SK-N-SH treated with all-trans-retinoic acid at 6 μM for 48 hours (cell line): ENCODE measurements around the gene GP1BA.

Source experiments
- ATAC-seq: fragments of 200-7000 bp; cut with Tn5 transposase; 3 replicates; pipeline ENCODE4 v1.9.1; 2020; ENCODE audit warnings: mild to moderate bottlenecking, moderate library complexity
- ARNTL ChIP-seq: fragments of 450-650 bp; formaldehyde crosslinking; IDR thresholded peaks from 2 replicates; pipeline ENCODE4 v1.5.0; 2020; ENCODE audit warnings: low read depth, mild to moderate bottlenecking, moderate library complexity, borderline replicate concordance
- BACH2 ChIP-seq: fragments of 250-450 bp; sonication (Bioruptor Pico); IDR thresholded peaks from 2 replicates; pipeline ENCODE4 v1.9.0; 2021; ENCODE audit warnings: mild to moderate bottlenecking, borderline replicate concordance
- CSDC2 ChIP-seq: fragments of 250-450 bp; sonication (Bioruptor Pico); IDR thresholded peaks from 2 replicates; pipeline ENCODE4 v1.5.0; 2020; ENCODE audit warnings: mild to moderate bottlenecking, moderate library complexity
- ESRRG ChIP-seq: fragments of 250-450 bp; sonication (Bioruptor Pico); IDR thresholded peaks from 2 replicates; pipeline ENCODE4 v1.6.1; 2021; ENCODE audit warnings: mild to moderate bottlenecking
- GLIS3 ChIP-seq: fragments of 250-450 bp; sonication (Bioruptor Pico); IDR thresholded peaks from 2 replicates; pipeline ENCODE4 v1.5.0; 2020; ENCODE audit warnings: mild to moderate bottlenecking, moderate library complexity
- ISL1 ChIP-seq: fragments of 250-450 bp; sonication (Bioruptor Pico); IDR thresholded peaks from 2 replicates; pipeline ENCODE4 v2.1.2; 2022; ENCODE audit warnings: mild to moderate bottlenecking, moderate library complexity
- PPARA ChIP-seq: fragments of 250-450 bp; sonication (Bioruptor Pico); IDR thresholded peaks from 2 replicates; pipeline ENCODE4 v1.5.0; 2020; ENCODE audit warnings: mild to moderate bottlenecking, borderline replicate concordance
- RARB ChIP-seq: fragments of 250-450 bp; sonication (Bioruptor Pico); IDR thresholded peaks from 2 replicates; pipeline ENCODE4 v1.8.0; 2021; ENCODE audit warnings: mild to moderate bottlenecking, moderate library complexity
- SNAI2 ChIP-seq: fragments of 250-450 bp; sonication (Bioruptor Pico); IDR thresholded peaks from 2 replicates; pipeline ENCODE4 v1.5.0; 2020; ENCODE audit warnings: mild to moderate bottlenecking, moderate library complexity
- TCF4 ChIP-seq: fragments of 250-450 bp; sonication (Bioruptor Pico); IDR thresholded peaks from 2 replicates; pipeline ENCODE4 v1.8.0; 2021; ENCODE audit warnings: mild to moderate bottlenecking, moderate library complexity, borderline replicate concordance
- TOX ChIP-seq: fragments of 250-450 bp; sonication (Bioruptor Pico); IDR thresholded peaks from 2 replicates; pipeline ENCODE4 v1.8.0; 2021; ENCODE audit warnings: mild to moderate bottlenecking, moderate library complexity, borderline replicate concordance
- ZFP3 ChIP-seq: fragments of 250-450 bp; sonication (Bioruptor Pico); IDR thresholded peaks from 2 replicates; pipeline ENCODE4 v1.5.0; 2020; ENCODE audit warnings: mild to moderate bottlenecking, moderate library complexity
- ZFP30 ChIP-seq: fragments of 450-650 bp; formaldehyde crosslinking; IDR thresholded peaks from 2 replicates; pipeline ENCODE4 v1.5.0; 2022; ENCODE audit warnings: mild to moderate bottlenecking, moderate library complexity
- ZNF565 ChIP-seq: fragments of 450-650 bp; formaldehyde crosslinking; conservative IDR thresholded peaks from 2 replicates; pipeline ENCODE4 v1.5.0; 2020; ENCODE audit warnings: low read depth, mild to moderate bottlenecking, moderate library complexity
- ZNF70 ChIP-seq: fragments of 450-650 bp; formaldehyde crosslinking; IDR thresholded peaks from 2 replicates; pipeline ENCODE4 v1.5.0; 2020; ENCODE audit warnings: mild to moderate bottlenecking, moderate library complexity
- ZNF8 ChIP-seq: fragments of 450-650 bp; formaldehyde crosslinking; IDR thresholded peaks from 2 replicates; pipeline ENCODE4 v1.5.0; 2020; ENCODE audit warnings: mild to moderate bottlenecking, moderate library complexity
- TF ChIP-seq, protein P1 (sequence below): fragments of 250-450 bp; sonication (Bioruptor Pico); IDR thresholded peaks from 2 replicates; pipeline ENCODE4 v1.5.1; 2020; ENCODE audit warnings: low read depth, mild to moderate bottlenecking, moderate library complexity
- TF ChIP-seq, protein P2 (sequence below): fragments of 250-450 bp; sonication (Bioruptor Pico); IDR thresholded peaks from 2 replicates; pipeline ENCODE4 v1.5.0; 2020; ENCODE audit warnings: mild to moderate bottlenecking, moderate library complexity
- TF ChIP-seq, protein P3 (sequence below): fragments of 250-450 bp; sonication (Bioruptor Pico); IDR thresholded peaks from 2 replicates; pipeline ENCODE4 v1.5.1; 2021; ENCODE audit warnings: mild to moderate bottlenecking, moderate library complexity
- TF ChIP-seq, protein P4 (sequence below): fragments of 250-450 bp; sonication (Bioruptor Pico); IDR thresholded peaks from 2 replicates; pipeline ENCODE4 v1.8.0; 2021; ENCODE audit warnings: low read depth, mild to moderate bottlenecking, moderate library complexity, borderline replicate concordance

The GP1BA gene

DNA sequence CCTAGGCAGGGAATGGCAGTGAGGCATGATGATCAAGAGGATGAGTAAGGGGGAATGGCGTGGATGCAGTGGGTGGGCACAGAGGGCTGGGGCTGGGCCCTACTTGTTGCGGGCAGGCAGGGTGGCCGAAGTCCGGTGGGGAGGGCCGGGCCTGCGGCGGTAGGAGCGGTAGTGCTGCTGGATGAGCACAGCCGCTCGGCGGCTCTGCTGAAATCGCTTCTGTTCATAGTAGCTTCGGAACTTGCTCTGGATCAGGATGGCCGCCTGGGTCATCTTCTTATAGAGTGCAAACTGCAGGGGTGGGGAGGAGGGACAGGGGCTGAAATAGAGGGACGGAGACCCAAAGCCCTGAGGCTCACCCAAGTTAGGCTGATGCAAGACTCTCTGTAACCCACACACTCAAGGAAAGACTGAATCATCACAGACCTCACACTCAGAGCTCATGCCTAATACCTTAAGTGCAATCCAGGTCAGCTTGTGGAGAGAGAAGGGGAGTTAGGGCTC lies 37.0 kb downstream of the GP1BA start:
- no peak for ATAC-seq

DNA sequence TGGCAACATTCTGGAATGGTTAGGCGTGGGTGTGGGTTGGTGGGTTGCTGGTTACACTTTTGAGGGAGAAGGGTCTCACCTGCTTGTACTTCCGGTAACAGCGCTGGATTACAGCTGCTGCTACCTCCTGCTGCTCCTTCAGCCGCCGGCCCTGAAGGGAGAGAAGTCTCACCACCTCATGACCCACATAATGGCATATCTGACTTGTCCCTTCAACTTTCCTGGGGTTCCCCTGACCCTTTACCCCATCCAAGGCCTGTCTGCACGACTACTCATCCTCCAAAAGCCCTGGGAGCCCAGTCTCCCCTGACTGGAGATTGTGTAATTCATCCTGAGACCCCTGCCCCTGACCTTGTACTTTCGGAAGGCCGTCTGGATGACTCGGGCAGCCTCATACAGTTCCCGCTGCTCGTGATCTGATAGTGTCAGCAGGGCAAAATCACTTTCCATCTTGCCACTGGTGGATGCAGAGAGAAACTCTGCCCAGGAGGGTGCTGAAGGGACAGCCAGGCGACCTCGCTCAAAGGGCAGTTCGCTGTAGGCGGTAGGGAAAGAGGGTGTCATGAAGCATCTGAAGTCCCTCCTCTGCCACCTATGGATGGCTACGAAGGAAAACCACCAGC lies 37.6 kb downstream of the GP1BA start:
- TF ChIP-seq ZFP30 (CRISPR knock-in tag): no peak
- TF ChIP-seq, protein P1, sequence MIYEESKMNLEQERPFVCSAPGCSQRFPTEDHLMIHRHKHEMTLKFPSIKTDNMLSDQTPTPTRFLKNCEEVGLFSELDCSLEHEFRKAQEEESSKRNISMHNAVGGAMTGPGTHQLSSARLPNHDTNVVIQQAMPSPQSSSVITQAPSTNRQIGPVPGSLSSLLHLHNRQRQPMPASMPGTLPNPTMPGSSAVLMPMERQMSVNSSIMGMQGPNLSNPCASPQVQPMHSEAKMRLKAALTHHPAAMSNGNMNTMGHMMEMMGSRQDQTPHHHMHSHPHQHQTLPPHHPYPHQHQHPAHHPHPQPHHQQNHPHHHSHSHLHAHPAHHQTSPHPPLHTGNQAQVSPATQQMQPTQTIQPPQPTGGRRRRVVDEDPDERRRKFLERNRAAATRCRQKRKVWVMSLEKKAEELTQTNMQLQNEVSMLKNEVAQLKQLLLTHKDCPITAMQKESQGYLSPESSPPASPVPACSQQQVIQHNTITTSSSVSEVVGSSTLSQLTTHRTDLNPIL: no peak
- TF ChIP-seq TOX (CRISPR knock-in tag): no peak
- no peak for TF ChIP-seq CSDC2 (CRISPR knock-in tag)
- no peak for TF ChIP-seq ZNF565 (CRISPR knock-in tag)
- no peak for TF ChIP-seq BACH2 (CRISPR knock-in tag)
- no peak for TF ChIP-seq GLIS3 (CRISPR knock-in tag)
- no peak for TF ChIP-seq TCF4 (CRISPR knock-in tag)
- TF ChIP-seq, protein P2, sequence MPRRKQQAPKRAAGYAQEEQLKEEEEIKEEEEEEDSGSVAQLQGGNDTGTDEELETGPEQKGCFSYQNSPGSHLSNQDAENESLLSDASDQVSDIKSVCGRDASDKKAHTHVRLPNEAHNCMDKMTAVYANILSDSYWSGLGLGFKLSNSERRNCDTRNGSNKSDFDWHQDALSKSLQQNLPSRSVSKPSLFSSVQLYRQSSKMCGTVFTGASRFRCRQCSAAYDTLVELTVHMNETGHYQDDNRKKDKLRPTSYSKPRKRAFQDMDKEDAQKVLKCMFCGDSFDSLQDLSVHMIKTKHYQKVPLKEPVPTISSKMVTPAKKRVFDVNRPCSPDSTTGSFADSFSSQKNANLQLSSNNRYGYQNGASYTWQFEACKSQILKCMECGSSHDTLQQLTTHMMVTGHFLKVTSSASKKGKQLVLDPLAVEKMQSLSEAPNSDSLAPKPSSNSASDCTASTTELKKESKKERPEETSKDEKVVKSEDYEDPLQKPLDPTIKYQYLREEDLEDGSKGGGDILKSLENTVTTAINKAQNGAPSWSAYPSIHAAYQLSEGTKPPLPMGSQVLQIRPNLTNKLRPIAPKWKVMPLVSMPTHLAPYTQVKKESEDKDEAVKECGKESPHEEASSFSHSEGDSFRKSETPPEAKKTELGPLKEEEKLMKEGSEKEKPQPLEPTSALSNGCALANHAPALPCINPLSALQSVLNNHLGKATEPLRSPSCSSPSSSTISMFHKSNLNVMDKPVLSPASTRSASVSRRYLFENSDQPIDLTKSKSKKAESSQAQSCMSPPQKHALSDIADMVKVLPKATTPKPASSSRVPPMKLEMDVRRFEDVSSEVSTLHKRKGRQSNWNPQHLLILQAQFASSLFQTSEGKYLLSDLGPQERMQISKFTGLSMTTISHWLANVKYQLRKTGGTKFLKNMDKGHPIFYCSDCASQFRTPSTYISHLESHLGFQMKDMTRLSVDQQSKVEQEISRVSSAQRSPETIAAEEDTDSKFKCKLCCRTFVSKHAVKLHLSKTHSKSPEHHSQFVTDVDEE (CRISPR knock-in tag): no peak
- TF ChIP-seq ARNTL: no peak
- no peak for TF ChIP-seq ZNF8 (CRISPR knock-in tag)
- TF ChIP-seq ZFP3 (CRISPR knock-in tag): no peak
- no peak for TF ChIP-seq SNAI2 (CRISPR knock-in tag)
- TF ChIP-seq ISL1 (CRISPR knock-in tag): no peak
- TF ChIP-seq, all 23 proteins: peak for 0
- no peak for ATAC-seq

More for the DNA sequence above, 37.0 kb downstream of the GP1BA start:
- TF ChIP-seq ESRRG (no peak), TOX (CRISPR knock-in tag) (no peak)

DNA sequence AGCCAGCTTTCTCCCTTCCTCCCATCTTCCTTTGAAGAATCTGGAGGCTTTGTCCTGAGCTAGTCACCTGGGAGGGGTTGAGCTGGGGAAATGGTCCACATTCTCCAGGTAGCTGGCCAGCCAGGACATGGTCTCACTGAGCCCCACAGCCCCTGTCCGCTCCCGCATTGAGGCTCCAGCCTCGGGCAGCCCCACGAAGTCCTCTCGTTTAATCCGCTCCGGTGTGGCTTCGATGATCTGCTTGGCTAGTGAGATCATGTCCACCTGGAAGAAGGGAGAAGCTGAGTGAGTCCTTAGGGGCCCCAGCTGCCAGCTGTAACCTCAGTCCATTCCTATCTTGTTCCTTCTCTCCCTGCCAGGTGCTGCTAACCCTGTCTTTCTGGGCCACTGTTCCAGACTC lies 38.2 kb downstream of the GP1BA start:
- ATAC-seq: no peak

More for the DNA sequence above, 38.2 kb downstream of the GP1BA start:
- TF ChIP-seq ZNF70 (CRISPR knock-in tag): no peak
- TF ChIP-seq, protein P2 (CRISPR knock-in tag): no peak
- TF ChIP-seq, protein P3, sequence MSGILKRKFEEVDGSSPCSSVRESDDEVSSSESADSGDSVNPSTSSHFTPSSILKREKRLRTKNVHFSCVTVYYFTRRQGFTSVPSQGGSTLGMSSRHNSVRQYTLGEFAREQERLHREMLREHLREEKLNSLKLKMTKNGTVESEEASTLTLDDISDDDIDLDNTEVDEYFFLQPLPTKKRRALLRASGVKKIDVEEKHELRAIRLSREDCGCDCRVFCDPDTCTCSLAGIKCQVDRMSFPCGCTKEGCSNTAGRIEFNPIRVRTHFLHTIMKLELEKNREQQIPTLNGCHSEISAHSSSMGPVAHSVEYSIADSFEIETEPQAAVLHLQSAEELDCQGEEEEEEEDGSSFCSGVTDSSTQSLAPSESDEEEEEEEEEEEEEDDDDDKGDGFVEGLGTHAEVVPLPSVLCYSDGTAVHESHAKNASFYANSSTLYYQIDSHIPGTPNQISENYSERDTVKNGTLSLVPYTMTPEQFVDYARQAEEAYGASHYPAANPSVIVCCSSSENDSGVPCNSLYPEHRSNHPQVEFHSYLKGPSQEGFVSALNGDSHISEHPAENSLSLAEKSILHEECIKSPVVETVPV: no peak
- no peak for TF ChIP-seq ESRRG
- no peak for TF ChIP-seq ISL1 (CRISPR knock-in tag)
- TF ChIP-seq, protein P4, sequence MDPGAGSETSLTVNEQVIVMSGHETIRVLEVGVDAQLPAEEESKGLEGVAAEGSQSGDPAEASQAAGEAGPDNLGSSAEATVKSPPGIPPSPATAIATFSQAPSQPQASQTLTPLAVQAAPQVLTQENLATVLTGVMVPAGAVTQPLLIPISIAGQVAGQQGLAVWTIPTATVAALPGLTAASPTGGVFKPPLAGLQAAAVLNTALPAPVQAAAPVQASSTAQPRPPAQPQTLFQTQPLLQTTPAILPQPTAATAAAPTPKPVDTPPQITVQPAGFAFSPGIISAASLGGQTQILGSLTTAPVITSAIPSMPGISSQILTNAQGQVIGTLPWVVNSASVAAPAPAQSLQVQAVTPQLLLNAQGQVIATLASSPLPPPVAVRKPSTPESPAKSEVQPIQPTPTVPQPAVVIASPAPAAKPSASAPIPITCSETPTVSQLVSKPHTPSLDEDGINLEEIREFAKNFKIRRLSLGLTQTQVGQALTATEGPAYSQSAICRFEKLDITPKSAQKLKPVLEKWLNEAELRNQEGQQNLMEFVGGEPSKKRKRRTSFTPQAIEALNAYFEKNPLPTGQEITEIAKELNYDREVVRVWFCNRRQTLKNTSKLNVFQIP (CRISPR knock-in tag): no peak
- no peak for TF ChIP-seq ZFP3 (CRISPR knock-in tag)
- TF ChIP-seq TCF4 (CRISPR knock-in tag): no peak
- TF ChIP-seq, protein P1: no peak
- TF ChIP-seq RARB (CRISPR knock-in tag): no peak
- no peak for TF ChIP-seq BACH2 (CRISPR knock-in tag)
- TF ChIP-seq CSDC2 (CRISPR knock-in tag): no peak
- TF ChIP-seq PPARA (CRISPR knock-in tag): no peak
- TF ChIP-seq ZNF565 (CRISPR knock-in tag): no peak
- no peak for TF ChIP-seq ARNTL
- TF ChIP-seq TOX (CRISPR knock-in tag): no peak
- no peak for TF ChIP-seq GLIS3 (CRISPR knock-in tag)
- no peak for TF ChIP-seq ZFP30 (CRISPR knock-in tag)
- no peak for TF ChIP-seq SNAI2 (CRISPR knock-in tag)
- TF ChIP-seq, all 23 proteins: peak for 0
